Endothelial cell of umbilical vein (primary cell): ENCODE data around the gene POLN. TPM values are rescaled to one million over a fixed set of nuclear protein-coding genes. Genes with fewer than 3 reads are reported as not detected.

Experiments
- BruUV-seq: library from RNA; stranded (reverse); fragments of 400-500 nt; replicated peaks from 2 replicates; lab custom pipeline; 2021; lab: Mats Ljungman, UMichigan
- CTCF ChIA-PET: fragments of 300-600, 350-600 bp; sonication (Branson Sonifier 250); formaldehyde crosslinking; loops from one replicate; lab custom pipeline; 2021; ENCODE audit warnings: antibody characterized with exemption, inconsistent platforms; lab: Charles Lee
- POLR2A ChIA-PET: fragments of 300-600, 350-600 bp; sonication (Branson Sonifier 250); formaldehyde crosslinking; loops from one replicate; lab custom pipeline; 2021; ENCODE audit warnings: antibody characterized with exemption, inconsistent platforms; lab: Charles Lee
- DNase-seq: peaks from one replicate; pipeline ENCODE4 v3.0.0-alpha.2; 2011; ENCODE audit warnings: low read depth, low spot score
- FAIRE-seq: peaks from 2 replicates; lab custom pipeline; 2011; peaks lifted over from hg19 to GRCh38; lab: Jason Lieb, UNC
- H2AFZ ChIP-seq: 2 replicates; pipeline ENCODE4 v1.6.0; 2012; ENCODE audit warnings: low read depth, low read length, control low read depth, inconsistent platforms
- H3K27ac ChIP-seq: 2 replicates; pipeline ENCODE4 v1.5.1; 2011; ENCODE audit warnings: low read depth, mild to moderate bottlenecking, control low read depth, low read length, moderate library complexity; ENCODE audit not compliant: insufficient read depth
- H3K27me3 ChIP-seq, 2 experiments: 2 replicates each; pipeline versions ENCODE4 v1.6.0 to v1.6.1; 2011; ENCODE audit warnings: low read length in 2 of 2, mixed read lengths in 1 of 2; ENCODE audit not compliant: control insufficient read depth in 2 of 2, insufficient read depth in 2 of 2
- H3K36me3 ChIP-seq, 2 experiments: 2 replicates in 1 of 2; 3 replicates in 1 of 2; pipeline ENCODE4 v1.5.1; 2011; ENCODE audit warnings: low read length in 2 of 2, mild to moderate bottlenecking in 1 of 2, moderate library complexity in 1 of 2; ENCODE audit not compliant: control insufficient read depth in 2 of 2, insufficient read depth in 2 of 2; ENCODE audit errors: extremely low read depth in 1 of 2
- H3K4me1 ChIP-seq: 3 replicates; pipeline ENCODE4 v1.5.1; 2011; ENCODE audit warnings: mild to moderate bottlenecking, low read length; ENCODE audit not compliant: control insufficient read depth, insufficient read depth; ENCODE audit errors: extremely low read depth
- H3K4me2 ChIP-seq: 2 replicates; pipeline ENCODE4 v1.6.1; 2011; ENCODE audit warnings: low read length, control low read depth, mixed read lengths; ENCODE audit not compliant: insufficient read depth
- H3K4me3 ChIP-seq, 3 experiments: fragments of 200-600 bp in 1 of 3; sonication (generic), shearing (Covaris generic) in 1 of 3; replicated peaks in 1 of 3; 2 replicates each; pipeline ENCODE4 v1.5.1; 2011 to 2016; ENCODE audit warnings: control low read depth in 3 of 3, low read length in 3 of 3, mild to moderate bottlenecking in 2 of 3, inconsistent platforms in 1 of 3, low read depth in 1 of 3, moderate library complexity in 1 of 3; ENCODE audit not compliant: insufficient read depth in 1 of 3
- H3K79me2 ChIP-seq: 2 replicates; pipeline ENCODE4 v1.6.0; 2012; ENCODE audit warnings: low read length, inconsistent platforms; ENCODE audit not compliant: control insufficient read depth, insufficient read depth
- H3K9ac ChIP-seq: replicated peaks from 2 replicates; pipeline ENCODE3; 2011; ENCODE audit warnings: low read length, control low read depth; ENCODE audit not compliant: insufficient read depth; ENCODE audit errors: extremely low read depth
- H3K9me1 ChIP-seq: replicated peaks from 3 replicates; pipeline ENCODE4 v1.6.0; 2011; ENCODE audit warnings: mild to moderate bottlenecking, low read length; ENCODE audit not compliant: control insufficient read depth, insufficient read depth; ENCODE audit errors: extremely low read depth
- H3K9me3 ChIP-seq: replicated peaks from 2 replicates; pipeline ENCODE4 v1.5.1; 2012; ENCODE audit warnings: low read length, inconsistent platforms; ENCODE audit not compliant: control insufficient read depth, insufficient read depth
- H4K20me1 ChIP-seq: replicated peaks from 2 replicates; pipeline ENCODE3; 2011; ENCODE audit warnings: mild to moderate bottlenecking, low read length; ENCODE audit not compliant: control insufficient read depth, insufficient read depth; ENCODE audit errors: extremely low read depth
- EZH2 ChIP-seq: IDR thresholded peaks from 2 replicates; pipeline ENCODE4 v1.6.1; 2012; ENCODE audit warnings: borderline replicate concordance, low read depth, mild to moderate bottlenecking, moderate library complexity, low read length, inconsistent platforms; ENCODE audit not compliant: severe bottlenecking
- FOS ChIP-seq: IDR thresholded peaks from 2 replicates; pipeline ENCODE4 v1.6.1; 2011; ENCODE audit warnings: mild to moderate bottlenecking, low read length, moderate library complexity, borderline replicate concordance; ENCODE audit not compliant: insufficient read depth
- GATA2 ChIP-seq: IDR thresholded peaks from 2 replicates; pipeline ENCODE4 v1.7.0; 2011; ENCODE audit warnings: low read depth, mild to moderate bottlenecking, moderate library complexity, mixed read lengths, low read length; ENCODE audit not compliant: insufficient read length, insufficient read depth
- JUN ChIP-seq: IDR thresholded peaks from 2 replicates; pipeline ENCODE4 v1.6.1; 2011; ENCODE audit warnings: borderline replicate concordance, low read depth; ENCODE audit not compliant: insufficient read length, insufficient read depth
- MYC ChIP-seq: IDR thresholded peaks from one replicate; pipeline ENCODE4 v1.6.1; 2011; ENCODE audit warnings: mild to moderate bottlenecking, low read depth, low read length
- POLR2A ChIP-seq: IDR thresholded peaks from 2 replicates; pipeline ENCODE4 v1.6.1; 2012; ENCODE audit warnings: low read depth, mild to moderate bottlenecking, control low read depth, low read length
- POLR2AphosphoS5 ChIP-seq: IDR thresholded peaks from 2 replicates; pipeline ENCODE4 v1.6.1; 2012; ENCODE audit warnings: low read depth, mild to moderate bottlenecking, control low read depth, low read length, moderate library complexity; ENCODE audit not compliant: insufficient read depth
- dilution Hi-C: fragments of 300-500 bp; cut with MboI; formaldehyde crosslinking; loops from one replicate; pipeline ENCODE4 v1.15.0; 2019; ENCODE audit warnings: low sequenced_read_pairs; ENCODE audit not compliant: extremely low pct_ligation_motif_present
- intact Hi-C: fragments of 100-400 bp; cut with micrococcal nuclease; formaldehyde crosslinking; loops from one replicate; pipeline ENCODE4 v1.10.0; 2022
- polyA plus RNA-seq, 4 experiments: library from polyadenylated mRNA; depleted of rRNA in 3 of 4; stranded (reverse) in 3 of 4; unstranded in 1 of 4; fragments of >200 nt; gene quantifications; 2 replicates each; pipeline versions ENCODE4 v1.2.1 to v1.2.3, GENCODE V29; 2011 to 2012; ENCODE audit warnings: missing spikeins in 1 of 4
- total RNA-seq: library from RNA; stranded (reverse); gene quantifications from 2 replicates; pipeline ENCODE4 v1.2.3, GENCODE V29; 2021
- TF ChIP-seq, protein P1 (sequence below), 2 donors: IDR thresholded peaks; 1 replicate in 1 of 2; 2 replicates in 1 of 2; pipeline ENCODE4 v1.5.1; 2011; ENCODE audit warnings: low read length in 2 of 2, mild to moderate bottlenecking in 2 of 2, moderate library complexity in 2 of 2, control low read depth in 1 of 2, inconsistent platforms in 1 of 2, low read depth in 1 of 2; ENCODE audit not compliant: insufficient read depth in 1 of 2; ENCODE audit errors: extremely low read depth in 1 of 2
- TF ChIP-seq, protein P2 (sequence below): IDR thresholded peaks from 2 replicates; pipeline ENCODE4 v1.6.1; 2011; ENCODE audit not compliant: insufficient read depth, insufficient read length

The POLN gene
- total and polyA plus RNA-seq, 2 donors (not counting 3 experiments of a cell fraction or from before 2014, with no cell fraction given) = 1.3 to 4.2 TPM

DNA sequence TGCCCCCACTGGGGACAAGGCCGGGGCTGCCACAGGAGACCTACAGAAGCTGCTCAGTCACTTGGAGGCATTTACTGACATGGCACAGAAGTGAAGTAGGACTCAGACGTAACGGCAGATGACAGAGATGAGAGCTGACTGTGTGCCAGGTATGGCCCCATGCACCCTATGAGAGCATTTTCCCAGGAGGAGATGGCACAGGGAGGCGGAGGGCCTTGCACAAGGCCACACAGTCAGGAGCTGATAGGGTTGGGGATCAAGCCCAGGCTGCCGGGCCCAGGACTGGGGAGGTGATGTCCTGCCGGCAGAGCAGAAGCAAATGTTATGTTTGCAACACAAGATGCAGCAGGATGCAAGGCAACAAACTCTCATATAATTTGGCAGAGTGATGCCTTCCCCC is 148.7 kb downstream of the POLN start:
- TF ChIP-seq POLR2A (no peak), JUN (no peak), MYC (no peak), POLR2AphosphoS5 (no peak), FOS (no peak), EZH2 (no peak), GATA2 (no peak)
- TF ChIP-seq, protein P1, sequence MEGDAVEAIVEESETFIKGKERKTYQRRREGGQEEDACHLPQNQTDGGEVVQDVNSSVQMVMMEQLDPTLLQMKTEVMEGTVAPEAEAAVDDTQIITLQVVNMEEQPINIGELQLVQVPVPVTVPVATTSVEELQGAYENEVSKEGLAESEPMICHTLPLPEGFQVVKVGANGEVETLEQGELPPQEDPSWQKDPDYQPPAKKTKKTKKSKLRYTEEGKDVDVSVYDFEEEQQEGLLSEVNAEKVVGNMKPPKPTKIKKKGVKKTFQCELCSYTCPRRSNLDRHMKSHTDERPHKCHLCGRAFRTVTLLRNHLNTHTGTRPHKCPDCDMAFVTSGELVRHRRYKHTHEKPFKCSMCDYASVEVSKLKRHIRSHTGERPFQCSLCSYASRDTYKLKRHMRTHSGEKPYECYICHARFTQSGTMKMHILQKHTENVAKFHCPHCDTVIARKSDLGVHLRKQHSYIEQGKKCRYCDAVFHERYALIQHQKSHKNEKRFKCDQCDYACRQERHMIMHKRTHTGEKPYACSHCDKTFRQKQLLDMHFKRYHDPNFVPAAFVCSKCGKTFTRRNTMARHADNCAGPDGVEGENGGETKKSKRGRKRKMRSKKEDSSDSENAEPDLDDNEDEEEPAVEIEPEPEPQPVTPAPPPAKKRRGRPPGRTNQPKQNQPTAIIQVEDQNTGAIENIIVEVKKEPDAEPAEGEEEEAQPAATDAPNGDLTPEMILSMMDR (IDR thresholded peaks at IDR 0.05; ENCODE audit: extremely low read depth in 1 of 2, insufficient read depth in 1 of 2, low read depth in 1 of 2, low read length in 2 of 2) = no peak
- TF ChIP-seq, protein P2, sequence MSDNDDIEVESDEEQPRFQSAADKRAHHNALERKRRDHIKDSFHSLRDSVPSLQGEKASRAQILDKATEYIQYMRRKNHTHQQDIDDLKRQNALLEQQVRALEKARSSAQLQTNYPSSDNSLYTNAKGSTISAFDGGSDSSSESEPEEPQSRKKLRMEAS = no peak
- BruUV-seq = no TSS peak
- ChIA-PET CTCF (interaction anchor here (1.0 kb wide), 1 partner anchor 9 kb away, joined by 4 read pairs; no protein-coding TSS in a partner anchor), POLR2A (no interaction called here)
- Histone ChIP-seq H2AFZ (no peak overlapping the region), H3K27ac (no peak overlapping the region), H3K79me2 (no peaks in the 10 kb centered on the region), H3K9me1 (no peaks in the 10 kb centered on the region), H3K4me1 (no peaks in the 10 kb centered on the region), H3K9ac (no peak overlapping the region), H3K36me3 (no peaks in the 10 kb centered on the region), H3K4me3 (no peak overlapping the region), H4K20me1 (no peaks in the 10 kb centered on the region), H3K9me3 (no peaks in the 10 kb centered on the region), H3K27me3 (peaks cover 7 to 8% of the 10 kb centered on the region in 2 experiments), H3K4me2 (no peak overlapping the region)
- dilution Hi-C loops (no loop called here), intact Hi-C loops (no loop called here)
- no peak for DNase-seq
- no peak for FAIRE-seq
